ENCODE data around the gene CACNA1E.

The CACNA1E gene

GRCh38 chr1:181497870-181498269 is 14.6 kb downstream of the CACNA1E start:
- no peak for DNase-seq (ENCODE audit: low spot score)
- POLR2A ChIA-PET (ENCODE audit: low non-redundant PET): no interaction called here

GRCh38 chr1:181499825-181500224 is 16.5 kb downstream of the CACNA1E start:
- ChIA-PET POLR2A (ENCODE audit: low non-redundant PET) (no interaction called here), CTCF (interaction anchor here (0.6 kb wide), 1 partner anchor 347 kb away, joined by 4 read pairs; no protein-coding TSS in a partner anchor)
- TF ChIP-seq, protein P1, sequence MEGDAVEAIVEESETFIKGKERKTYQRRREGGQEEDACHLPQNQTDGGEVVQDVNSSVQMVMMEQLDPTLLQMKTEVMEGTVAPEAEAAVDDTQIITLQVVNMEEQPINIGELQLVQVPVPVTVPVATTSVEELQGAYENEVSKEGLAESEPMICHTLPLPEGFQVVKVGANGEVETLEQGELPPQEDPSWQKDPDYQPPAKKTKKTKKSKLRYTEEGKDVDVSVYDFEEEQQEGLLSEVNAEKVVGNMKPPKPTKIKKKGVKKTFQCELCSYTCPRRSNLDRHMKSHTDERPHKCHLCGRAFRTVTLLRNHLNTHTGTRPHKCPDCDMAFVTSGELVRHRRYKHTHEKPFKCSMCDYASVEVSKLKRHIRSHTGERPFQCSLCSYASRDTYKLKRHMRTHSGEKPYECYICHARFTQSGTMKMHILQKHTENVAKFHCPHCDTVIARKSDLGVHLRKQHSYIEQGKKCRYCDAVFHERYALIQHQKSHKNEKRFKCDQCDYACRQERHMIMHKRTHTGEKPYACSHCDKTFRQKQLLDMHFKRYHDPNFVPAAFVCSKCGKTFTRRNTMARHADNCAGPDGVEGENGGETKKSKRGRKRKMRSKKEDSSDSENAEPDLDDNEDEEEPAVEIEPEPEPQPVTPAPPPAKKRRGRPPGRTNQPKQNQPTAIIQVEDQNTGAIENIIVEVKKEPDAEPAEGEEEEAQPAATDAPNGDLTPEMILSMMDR (conservative IDR thresholded peaks at IDR 0.05; ENCODE audit: low read depth): no peak
- no peak overlapping the region for H3K27ac ChIP-seq
- peak; percentile 46 for DNase-seq (ENCODE audit: low spot score)

More at GRCh38 chr1:181497870-181498269, 14.6 kb downstream of the CACNA1E start:
- H3K27ac ChIP-seq: no peak overlapping the region
- TF ChIP-seq, protein P1 (conservative IDR thresholded peaks at IDR 0.05; ENCODE audit: low read depth): no peak
- CTCF ChIA-PET: no interaction called here

GRCh38 chr1:181500636-181501035 is 17.3 kb downstream of the CACNA1E start:
- TF ChIP-seq, protein P1 (conservative IDR thresholded peaks at IDR 0.05; ENCODE audit: low read depth): no peak
- POLR2A ChIA-PET (ENCODE audit: low non-redundant PET): no interaction called here
- no peak for DNase-seq (ENCODE audit: low spot score)
- CTCF ChIA-PET: interaction anchor here (1.1 kb wide), 1 partner anchor 176 kb away, joined by 3 read pairs; no protein-coding TSS in a partner anchor
- no peak overlapping the region for H3K27ac ChIP-seq

- no peak for DNase-seq (ENCODE audit: low spot score)
- POLR2A ChIA-PET (ENCODE audit: low non-redundant PET): no interaction called here
- TF ChIP-seq, protein P1 (conservative IDR thresholded peaks at IDR 0.05; ENCODE audit: low read depth): no peak
- no peak overlapping the region for H3K27ac ChIP-seq
- CTCF ChIA-PET: no interaction called here
Measured at GRCh38 chr1:181501612-181502011, 18.3 kb downstream of the CACNA1E start.

DNA sequence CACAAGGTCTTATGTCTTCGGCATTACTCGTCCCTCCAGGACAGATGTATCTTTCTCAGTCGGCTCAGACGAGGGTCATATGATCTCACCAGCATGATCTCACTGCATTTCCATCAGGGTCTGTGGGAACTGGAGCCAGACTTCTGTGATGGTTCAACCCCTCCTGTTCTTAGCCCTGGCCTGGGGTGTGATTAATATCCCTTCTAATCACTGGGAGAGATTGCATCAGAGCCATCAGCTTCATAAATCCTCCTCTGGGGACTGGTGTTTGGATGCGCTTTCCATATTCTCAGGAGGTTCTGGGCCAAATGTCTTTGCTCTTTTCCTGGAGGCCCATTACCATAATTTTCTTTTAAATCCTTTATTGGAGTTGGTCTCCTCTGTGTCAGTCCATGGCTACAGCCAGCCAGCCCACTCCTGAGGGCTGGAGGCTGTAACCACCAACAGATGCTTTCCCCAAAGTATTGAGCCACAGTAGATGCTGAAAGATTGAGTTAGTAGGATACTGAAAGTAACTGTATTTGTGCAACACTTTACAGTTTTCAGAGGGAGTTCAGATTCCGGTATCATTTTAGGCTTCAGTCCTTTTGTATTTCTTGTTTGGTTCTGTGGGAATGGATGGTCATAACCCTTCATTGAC is 20.0 kb downstream of the CACNA1E start:
- POLR2A ChIA-PET (ENCODE audit: low non-redundant PET): no interaction called here
- DNase-seq (ENCODE audit: low spot score): no peak
- TF ChIP-seq, protein P1 (conservative IDR thresholded peaks at IDR 0.05; ENCODE audit: low read depth): no peak
- H3K27ac ChIP-seq: no peak overlapping the region
- CTCF ChIA-PET: interaction anchor here (1.1 kb wide), 1 partner anchor 25 kb away, joined by 3 read pairs; no protein-coding TSS in a partner anchor

GRCh38 chr1:181504399-181504842 is 21.1 kb downstream of the CACNA1E start:
- no peak for DNase-seq (ENCODE audit: low spot score)
- H3K27ac ChIP-seq: no peak overlapping the region
- POLR2A ChIA-PET (ENCODE audit: low non-redundant PET): no interaction called here
- CTCF ChIA-PET: interaction anchor here (0.7 to 0.9 kb wide), 2 partner anchors 74 to 172 kb away, joined by 4 to 6 read pairs; no protein-coding TSS in a partner anchor
- TF ChIP-seq, protein P1 (conservative IDR thresholded peaks at IDR 0.05; ENCODE audit: low read depth): no peak
